HepG2 (cell line): ENCODE results near the gene TNFRSF9. TPM values are rescaled to one million over a fixed set of nuclear protein-coding genes. Genes with fewer than 3 reads are reported as not detected.
A peak's percentile ranks its signal among the peaks of the same experiment; 100 is the strongest.

Experiments
- ARID2 ChIP-seq: sonication (generic); formaldehyde crosslinking; IDR thresholded peaks from 2 replicates; pipeline ENCODE4 v1.8.1; 2022; ENCODE audit warnings: mild to moderate bottlenecking, missing genetic modification reagents, borderline replicate concordance
- ATF1 ChIP-seq: IDR thresholded peaks from 2 replicates; pipeline ENCODE4 v1.6.1; 2016; ENCODE audit warnings: mild to moderate bottlenecking, control low read depth
- CENPT ChIP-seq: sonication (generic); formaldehyde crosslinking; IDR thresholded peaks from 2 replicates; pipeline ENCODE4 v1.8.0; 2022; ENCODE audit warnings: low read depth, mild to moderate bottlenecking, moderate library complexity, missing genetic modification reagents
- DMAP1 ChIP-seq: IDR thresholded peaks from 2 replicates; pipeline ENCODE4 v1.6.1; 2016
- ELF1 ChIP-seq: sonication (generic); formaldehyde crosslinking; IDR thresholded peaks from 2 replicates; pipeline ENCODE4 v1.4.0; 2020; ENCODE audit warnings: missing genetic modification reagents
- ELK4 ChIP-seq: sonication (generic); formaldehyde crosslinking; IDR thresholded peaks from 2 replicates; pipeline ENCODE4 v1.9.0; 2021; ENCODE audit warnings: missing genetic modification reagents, borderline replicate concordance
- IKZF4 ChIP-seq: sonication (generic); formaldehyde crosslinking; IDR thresholded peaks from 2 replicates; pipeline ENCODE4 v1.5.1; 2020; ENCODE audit warnings: borderline replicate concordance, mild to moderate bottlenecking, low read depth, missing genetic modification reagents; ENCODE audit errors: not compliant biosample characterization
- KAT7 ChIP-seq: IDR thresholded peaks from 2 replicates; pipeline ENCODE4 v1.6.1; 2018; ENCODE audit warnings: borderline replicate concordance, missing compliant biosample characterization
- KDM3A ChIP-seq: IDR thresholded peaks from 2 replicates; pipeline ENCODE4 v1.6.1; 2018; ENCODE audit warnings: low read depth, missing compliant biosample characterization
- NPAS2 ChIP-seq: sonication (generic); formaldehyde crosslinking; IDR thresholded peaks from 2 replicates; pipeline ENCODE4 v1.8.0; 2022; ENCODE audit warnings: mild to moderate bottlenecking, missing genetic modification reagents, borderline replicate concordance
- PCBP1 ChIP-seq: fragments of 200-400 bp; formaldehyde crosslinking; IDR thresholded peaks from 2 replicates; pipeline ENCODE4 v1.6.1; 2017; ENCODE audit warnings: mild to moderate bottlenecking, low read depth, low read length, borderline replicate concordance
- POGK ChIP-seq: sonication (generic); formaldehyde crosslinking; conservative IDR thresholded peaks from 2 replicates; pipeline ENCODE4 v1.8.0; 2022; ENCODE audit warnings: mild to moderate bottlenecking, moderate library complexity, missing genetic modification reagents
- U2AF1 ChIP-seq: fragments of 200-400 bp; formaldehyde crosslinking; optimal IDR thresholded peaks from 2 replicates; pipeline ENCODE3; 2017; ENCODE audit warnings: mild to moderate bottlenecking, low read depth, low read length
- ZBTB38 ChIP-seq: sonication (generic); formaldehyde crosslinking; IDR thresholded peaks from 2 replicates; pipeline ENCODE4 v1.5.1; 2020; ENCODE audit warnings: mild to moderate bottlenecking, missing genetic modification reagents
- ZEB1 ChIP-seq: IDR thresholded peaks from 2 replicates; pipeline ENCODE4 v1.6.1; 2012; ENCODE audit warnings: mild to moderate bottlenecking, low read depth, inconsistent platforms; ENCODE audit not compliant: insufficient replicate concordance
- ZNF280D ChIP-seq: sonication (generic); formaldehyde crosslinking; IDR thresholded peaks from 2 replicates; pipeline ENCODE4 v1.5.1; 2020; ENCODE audit warnings: mild to moderate bottlenecking, missing genetic modification reagents
- ZNF292 ChIP-seq: sonication (generic); formaldehyde crosslinking; IDR thresholded peaks from 2 replicates; pipeline ENCODE4 v1.8.1; 2022; ENCODE audit warnings: mild to moderate bottlenecking, low read depth, missing genetic modification reagents, borderline replicate concordance
- ZNF558 ChIP-seq: sonication (generic); formaldehyde crosslinking; IDR thresholded peaks from 2 replicates; pipeline ENCODE4 v1.9.0; 2022; ENCODE audit warnings: mild to moderate bottlenecking, missing genetic modification reagents, borderline replicate concordance
- ZNF777 ChIP-seq: sonication (generic); formaldehyde crosslinking; IDR thresholded peaks from 2 replicates; pipeline ENCODE4 v1.4.0; 2020; ENCODE audit warnings: missing genetic modification reagents
- polyA plus RNA-seq, 8 experiments: library from polyadenylated mRNA; depleted of rRNA in 3 of 8; stranded (reverse) in 7 of 8; unstranded in 1 of 8; fragments of >200 nt; fragmentation: Illumina TruSeq in 4 of 8; extraction: Trizol in 4 of 8; gene quantifications; 2 replicates each; pipeline versions ENCODE4 v1.2.1 to v1.2.3, GENCODE V29; 2011 to 2016; ENCODE audit warnings: low read depth in 4 of 8, missing spikeins in 1 of 8, mixed read lengths in 1 of 8; ENCODE audit not compliant: insufficient read depth in 1 of 8
- total RNA-seq, 5 experiments: library from RNA; depleted of rRNA; stranded (reverse); fragments of >200 nt; fragmentation: Illumina TruSeq; extraction: Trizol; gene quantifications; 2 replicates each; pipeline ENCODE4 v1.2.3, GENCODE V29; 2016; ENCODE audit warnings: low read depth in 1 of 5
- TF ChIP-seq, protein P1 (sequence below): sonication (generic); formaldehyde crosslinking; IDR thresholded peaks from 2 replicates; pipeline ENCODE4 v1.8.0; 2022; ENCODE audit warnings: low read depth, missing genetic modification reagents
- TF ChIP-seq, protein P2 (sequence below): sonication (generic); formaldehyde crosslinking; IDR thresholded peaks from 2 replicates; pipeline ENCODE4 v1.5.0; 2020; ENCODE audit warnings: mild to moderate bottlenecking, low read depth, missing genetic modification reagents, borderline replicate concordance

Gene TNFRSF9
- total and polyA plus RNA-seq, 2 of the 13 experiments (the other 11 are each of a cell fraction or from before 2014, with no cell fraction given), result 0.07 TPM; not detected in 1

DNA sequence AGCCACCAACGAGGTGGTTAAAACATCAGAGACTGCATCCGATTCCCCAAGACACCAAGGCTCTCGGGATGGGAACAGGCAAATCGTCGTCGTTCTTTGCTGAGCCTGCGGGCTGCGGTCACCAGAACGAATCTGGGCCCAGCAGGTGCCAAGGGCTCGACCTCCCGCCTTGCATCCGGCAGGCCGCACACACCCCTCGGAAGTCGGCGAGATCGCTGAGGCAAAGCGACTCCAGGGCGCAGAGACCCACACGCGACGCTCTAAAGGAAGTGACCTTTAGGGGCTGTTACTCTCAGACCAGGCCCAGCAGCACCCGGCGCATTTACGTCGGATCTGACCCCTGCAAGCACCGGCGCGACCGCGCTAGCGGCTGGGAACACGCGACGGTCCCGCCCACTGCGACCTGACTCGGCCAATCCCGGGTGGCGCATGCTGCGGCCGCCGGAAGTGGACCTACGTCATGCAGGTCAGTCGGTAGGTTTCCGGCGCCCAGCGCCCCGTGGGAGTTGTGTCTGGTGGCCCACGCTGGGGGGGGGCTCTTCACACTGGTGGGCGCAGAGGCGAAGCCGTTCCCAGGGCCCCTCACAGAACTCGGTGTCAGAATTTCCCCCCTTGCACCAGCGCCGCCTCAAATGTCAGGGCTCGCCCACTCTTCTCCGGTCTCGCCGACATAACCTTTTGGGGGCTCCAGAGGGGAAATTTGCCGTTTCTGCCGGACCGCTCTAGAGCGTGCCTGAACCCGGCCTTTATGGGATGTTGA is 13.4 kb upstream of the TNFRSF9 start (continued):
- TF ChIP-seq CENPT (CRISPR knock-in tag) (peak; percentile 59; the same call in 1 of the 2 replicates), ZNF292 (peak; percentile 38; the same call in 1 of the 2 replicates), U2AF1 (no peak), ZBTB38 (CRISPR knock-in tag) (0 out of 2 replicates have a peak, but pooled peaks have one; percentile 12), KAT7 (CRISPR knock-in tag) (0 out of 2 replicates have a peak, but pooled peaks have one; percentile 30), ZNF280D (peak; percentile 32; the same call in 1 of the 2 replicates), POGK (peak; percentile 76), ELF1 (CRISPR knock-in tag) (peak; percentile 42; the same call in 1 of the 2 replicates), PCBP1 (no peak), ZNF777 (CRISPR knock-in tag) (peak; percentile 96), ZEB1 (no peak), ARID2 (no peak), ATF1 (CRISPR knock-in tag) (peak; percentile 89), KDM3A (peak; percentile 61; the same call in 1 of the 2 replicates), ELK4 (no peak), ZNF558 (CRISPR knock-in tag) (no peak), DMAP1 (CRISPR knock-in tag) (peak; percentile 59; the same call in 1 of the 2 replicates), NPAS2 (CRISPR knock-in tag) (no peak), IKZF4 (CRISPR knock-in tag) (no peak)
- TF ChIP-seq, protein P1, sequence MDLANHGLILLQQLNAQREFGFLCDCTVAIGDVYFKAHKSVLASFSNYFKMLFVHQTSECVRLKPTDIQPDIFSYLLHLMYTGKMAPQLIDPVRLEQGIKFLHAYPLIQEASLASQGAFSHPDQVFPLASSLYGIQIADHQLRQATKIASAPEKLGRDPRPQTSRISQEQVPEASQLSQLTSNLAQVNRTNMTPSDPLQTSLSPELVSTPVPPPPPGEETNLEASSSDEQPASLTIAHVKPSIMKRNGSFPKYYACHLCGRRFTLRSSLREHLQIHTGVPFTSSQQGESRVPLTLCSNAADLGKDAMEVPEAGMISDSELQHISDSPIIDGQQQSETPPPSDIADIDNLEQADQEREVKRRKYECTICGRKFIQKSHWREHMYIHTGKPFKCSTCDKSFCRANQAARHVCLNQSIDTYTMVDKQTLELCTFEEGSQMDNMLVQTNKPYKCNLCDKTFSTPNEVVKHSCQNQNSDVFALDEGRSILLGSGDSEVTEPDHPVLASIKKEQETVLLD (CRISPR knock-in tag), result peak; percentile 83
- TF ChIP-seq, protein P2, sequence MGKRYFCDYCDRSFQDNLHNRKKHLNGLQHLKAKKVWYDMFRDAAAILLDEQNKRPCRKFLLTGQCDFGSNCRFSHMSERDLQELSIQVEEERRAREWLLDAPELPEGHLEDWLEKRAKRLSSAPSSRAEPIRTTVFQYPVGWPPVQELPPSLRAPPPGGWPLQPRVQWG (CRISPR knock-in tag), result no peak
